ENCODE data around the gene PCDHGA5. TPM values are rescaled to one million over a fixed set of nuclear protein-coding genes. Genes with fewer than 3 reads are reported as not detected.
"Not testable (repeated sequence)": the region's sequence is repeated elsewhere in the genome, so short reads cannot be mapped to it uniquely, and the experiment has no call there.

The PCDHGA5 gene
- total RNA-seq (ENCODE audit: low replicate concordance), result 1.7 and 3.5 TPM in 2 replicates

DNA sequence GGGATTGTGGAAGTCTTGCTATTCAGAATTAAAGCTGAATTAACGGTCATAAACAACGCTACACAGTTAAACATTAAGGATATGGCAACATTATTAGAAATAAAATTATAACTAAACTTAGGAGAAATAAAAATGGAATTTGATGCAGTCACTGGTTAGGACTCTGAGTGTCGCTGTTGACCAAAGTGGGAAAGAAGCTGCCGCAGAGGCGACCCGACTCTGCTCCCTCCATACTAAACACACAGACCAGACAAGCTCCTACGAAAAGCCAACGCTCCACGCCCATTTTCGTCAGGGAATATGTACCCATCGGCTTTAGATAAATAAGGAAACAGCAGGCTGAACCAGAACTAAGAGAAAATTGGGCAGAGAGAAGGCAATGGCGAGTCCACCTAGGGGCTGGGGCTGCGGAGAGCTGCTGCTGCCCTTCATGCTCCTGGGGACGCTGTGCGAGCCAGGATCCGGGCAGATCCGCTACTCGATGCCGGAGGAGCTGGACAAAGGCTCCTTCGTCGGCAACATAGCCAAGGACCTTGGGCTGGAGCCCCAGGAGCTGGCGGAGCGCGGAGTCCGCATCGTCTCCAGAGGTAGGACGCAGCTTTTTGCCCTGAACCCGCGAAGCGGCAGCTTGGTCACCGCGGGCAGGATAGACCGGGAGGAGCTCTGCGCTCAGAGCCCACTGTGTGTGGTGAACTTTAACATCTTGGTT lies at the start of gene PCDHGA5:
TSS of gene PCDHGA5 (plus strand) at position 211 of the 709 bp plus-strand sequence. CDS start at position 380, 169 bp downstream.
- TF ChIP-seq, protein P1, sequence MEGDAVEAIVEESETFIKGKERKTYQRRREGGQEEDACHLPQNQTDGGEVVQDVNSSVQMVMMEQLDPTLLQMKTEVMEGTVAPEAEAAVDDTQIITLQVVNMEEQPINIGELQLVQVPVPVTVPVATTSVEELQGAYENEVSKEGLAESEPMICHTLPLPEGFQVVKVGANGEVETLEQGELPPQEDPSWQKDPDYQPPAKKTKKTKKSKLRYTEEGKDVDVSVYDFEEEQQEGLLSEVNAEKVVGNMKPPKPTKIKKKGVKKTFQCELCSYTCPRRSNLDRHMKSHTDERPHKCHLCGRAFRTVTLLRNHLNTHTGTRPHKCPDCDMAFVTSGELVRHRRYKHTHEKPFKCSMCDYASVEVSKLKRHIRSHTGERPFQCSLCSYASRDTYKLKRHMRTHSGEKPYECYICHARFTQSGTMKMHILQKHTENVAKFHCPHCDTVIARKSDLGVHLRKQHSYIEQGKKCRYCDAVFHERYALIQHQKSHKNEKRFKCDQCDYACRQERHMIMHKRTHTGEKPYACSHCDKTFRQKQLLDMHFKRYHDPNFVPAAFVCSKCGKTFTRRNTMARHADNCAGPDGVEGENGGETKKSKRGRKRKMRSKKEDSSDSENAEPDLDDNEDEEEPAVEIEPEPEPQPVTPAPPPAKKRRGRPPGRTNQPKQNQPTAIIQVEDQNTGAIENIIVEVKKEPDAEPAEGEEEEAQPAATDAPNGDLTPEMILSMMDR (IDR thresholded peaks at IDR 0.05; ENCODE audit: insufficient read depth, low read length), result no peak
- peak; percentile 49 for DNase-seq (ENCODE audit: low read depth)
- H3K4me3 ChIP-seq (ENCODE audit: low read depth, low read length), result peak within 1 kb of the TSS; percentile 47

DNA sequence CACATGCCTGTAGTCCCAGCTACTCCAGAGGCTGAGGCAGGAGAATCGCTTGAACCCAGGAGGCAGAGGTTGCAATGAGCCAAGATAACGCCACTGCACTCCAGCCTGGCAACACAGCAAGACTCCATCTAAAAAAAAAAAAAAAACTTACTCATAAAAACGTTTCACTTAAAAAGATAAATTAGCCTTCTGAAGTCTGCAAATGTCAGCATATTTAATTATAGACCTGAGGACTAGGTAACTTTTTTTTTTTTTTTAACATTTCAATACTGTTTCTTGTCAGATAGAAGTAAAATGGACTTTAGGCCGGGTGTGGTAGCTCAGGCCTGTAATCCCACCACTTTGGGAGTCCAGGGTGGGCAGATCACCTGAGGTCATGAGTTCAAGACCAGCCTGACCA lies 47.0 kb upstream of the PCDHGA5 start:
- not testable (repeated sequence) for DNase-seq (ENCODE audit: low read depth); H3K4me3 ChIP-seq (ENCODE audit: low read depth, low read length)

DNA sequence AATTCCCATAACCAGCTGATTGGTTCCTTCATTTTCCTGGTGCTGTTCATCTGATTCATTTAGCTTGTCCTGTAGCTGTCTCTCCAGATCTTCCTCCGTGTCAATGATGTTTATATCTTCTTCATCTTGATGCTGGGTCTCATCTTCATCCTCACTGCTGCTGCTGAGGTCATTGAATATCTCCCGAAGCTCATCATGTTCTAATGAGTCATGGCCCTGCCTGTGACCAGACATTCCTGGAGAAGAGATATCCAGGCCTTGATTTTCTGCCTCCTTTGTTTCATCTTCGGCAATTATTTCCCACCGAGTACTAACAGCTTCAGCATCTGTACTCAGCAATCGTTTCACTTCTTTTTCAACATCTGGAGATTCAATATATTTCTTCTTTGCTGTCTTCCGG lies 44.8 kb upstream of the PCDHGA5 start:
- no peak for DNase-seq (ENCODE audit: low read depth)
- no peak overlapping the region for H3K4me3 ChIP-seq (ENCODE audit: low read depth, low read length)
- TF ChIP-seq, protein P1 (IDR thresholded peaks at IDR 0.05; ENCODE audit: insufficient read depth, low read length), result no peak

DNA sequence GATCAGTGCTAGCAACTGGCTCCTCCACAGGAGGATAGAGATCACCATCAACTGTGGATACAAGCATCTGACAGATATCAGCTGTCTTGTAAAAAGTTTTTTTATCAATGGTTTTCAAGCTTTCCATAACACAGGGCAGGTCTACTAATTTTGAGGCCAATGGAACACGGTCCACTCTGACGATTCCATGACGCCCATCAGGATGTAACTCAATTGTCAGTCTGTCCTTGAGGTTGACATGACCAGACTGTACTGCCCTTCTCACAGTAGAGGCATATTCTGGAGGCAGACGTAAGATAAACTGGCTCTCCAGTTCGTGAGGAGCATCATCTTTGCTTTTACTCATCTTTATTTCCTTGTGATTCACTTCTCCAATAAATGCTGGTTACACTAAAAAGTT lies 44.3 kb upstream of the PCDHGA5 start:
- no peak for DNase-seq (ENCODE audit: low read depth)
- TF ChIP-seq, protein P1 (IDR thresholded peaks at IDR 0.05; ENCODE audit: insufficient read depth, low read length), result no peak
- peak overlapping the region; percentile 85 for H3K4me3 ChIP-seq (ENCODE audit: low read depth, low read length)

DNA sequence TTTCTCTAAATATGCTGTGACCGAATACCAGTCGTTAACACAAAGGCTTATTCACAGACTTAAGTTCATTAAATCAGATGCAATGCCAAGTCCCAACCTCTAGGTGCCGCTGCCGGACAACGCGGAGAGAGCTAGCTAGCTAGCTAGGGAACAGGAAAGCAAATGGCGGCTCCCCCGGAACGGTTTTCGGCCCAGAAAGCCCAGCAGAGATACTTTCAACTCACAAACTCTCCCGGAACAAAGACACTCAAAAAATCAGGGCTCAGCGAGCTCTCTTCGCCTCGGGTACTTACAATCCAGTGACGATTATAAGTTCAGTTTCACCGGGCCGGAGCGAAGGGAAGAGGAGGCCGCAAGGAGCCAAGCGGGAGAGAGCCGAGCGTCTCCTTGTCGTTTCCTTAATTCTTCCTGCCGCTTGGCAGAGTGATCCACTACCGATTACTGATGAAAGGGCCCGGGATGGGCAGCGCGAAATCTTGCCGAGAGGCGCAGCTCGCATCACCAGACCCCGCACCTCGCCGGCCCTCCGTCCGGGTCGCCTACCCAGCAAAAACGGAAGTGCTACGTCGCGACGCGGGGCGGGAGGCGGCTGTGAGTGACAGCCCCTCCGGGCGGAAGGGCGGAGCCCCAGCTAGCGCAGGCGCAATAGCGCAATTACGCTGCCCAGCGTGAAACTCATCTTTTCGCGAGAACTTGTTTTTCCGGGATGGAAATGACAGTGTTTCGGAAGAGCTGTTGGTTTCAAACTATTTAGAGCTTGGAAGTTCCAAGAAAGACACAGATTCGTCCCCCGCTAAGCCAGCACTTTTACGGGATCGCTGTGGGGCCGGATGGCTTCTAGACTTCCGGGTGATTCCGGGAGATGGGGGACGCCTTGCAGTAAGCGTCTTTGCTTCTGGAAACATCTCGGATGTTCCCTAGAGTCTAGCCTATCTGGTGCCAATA lies 43.5 kb upstream of the PCDHGA5 start, which contains the start of gene TAF7:
TSS of gene TAF7 (minus strand) at position 560 of the 945 bp plus-strand sequence. CDS start 740 bp downstream, outside the sequence.
- H3K4me3 ChIP-seq (ENCODE audit: low read depth, low read length), result peak within 1 kb of the TSS; percentile 85
- TF ChIP-seq, protein P1 (IDR thresholded peaks at IDR 0.05; ENCODE audit: insufficient read depth, low read length), result peak; percentile 94
- peak; percentile 95 for DNase-seq (ENCODE audit: low read depth)

DNA sequence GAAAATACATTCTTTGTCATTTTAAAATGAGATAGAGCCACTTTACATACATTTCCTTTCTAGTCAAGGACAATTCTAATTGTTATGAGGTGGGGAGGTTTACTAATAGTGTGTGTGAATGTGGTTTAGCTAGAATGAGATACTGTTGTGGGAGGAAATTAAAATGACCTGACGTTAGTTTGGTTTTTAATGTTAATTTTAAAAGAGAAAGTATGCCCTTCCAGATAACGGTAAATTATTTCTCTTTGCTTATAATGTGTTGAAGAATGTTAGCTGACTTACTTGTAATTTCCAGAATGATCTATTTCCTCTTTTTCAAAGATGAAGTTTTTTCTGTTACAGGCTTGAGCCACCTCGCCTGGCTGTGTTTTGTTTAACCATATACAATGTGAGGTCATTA lies 41.7 kb upstream of the PCDHGA5 start:
- no peak overlapping the region for H3K4me3 ChIP-seq (ENCODE audit: low read depth, low read length)
- TF ChIP-seq, protein P1 (IDR thresholded peaks at IDR 0.05; ENCODE audit: insufficient read depth, low read length), result no peak
- no peak for DNase-seq (ENCODE audit: low read depth)
